GM18508 (cell line): ENCODE data around the gene ELAC1.
A peak's percentile ranks its signal among the peaks of the same experiment; 100 is the strongest.
"Not testable (repeated sequence)": the region's sequence is repeated elsewhere in the genome, so short reads cannot be mapped to it uniquely, and the experiment has no call there.

ENCODE experiments used
- ATAC-seq: cut with Tn5 transposase; IDR thresholded peaks from one replicate; pipeline ENCODE4 v1.9.1; 2021; ENCODE audit warnings: moderate number of reproducible peaks; ENCODE audit not compliant: insufficient read depth, unreplicated experiment

ELAC1 gene, protein sequence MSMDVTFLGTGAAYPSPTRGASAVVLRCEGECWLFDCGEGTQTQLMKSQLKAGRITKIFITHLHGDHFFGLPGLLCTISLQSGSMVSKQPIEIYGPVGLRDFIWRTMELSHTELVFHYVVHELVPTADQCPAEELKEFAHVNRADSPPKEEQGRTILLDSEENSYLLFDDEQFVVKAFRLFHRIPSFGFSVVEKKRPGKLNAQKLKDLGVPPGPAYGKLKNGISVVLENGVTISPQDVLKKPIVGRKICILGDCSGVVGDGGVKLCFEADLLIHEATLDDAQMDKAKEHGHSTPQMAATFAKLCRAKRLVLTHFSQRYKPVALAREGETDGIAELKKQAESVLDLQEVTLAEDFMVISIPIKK

DNA sequence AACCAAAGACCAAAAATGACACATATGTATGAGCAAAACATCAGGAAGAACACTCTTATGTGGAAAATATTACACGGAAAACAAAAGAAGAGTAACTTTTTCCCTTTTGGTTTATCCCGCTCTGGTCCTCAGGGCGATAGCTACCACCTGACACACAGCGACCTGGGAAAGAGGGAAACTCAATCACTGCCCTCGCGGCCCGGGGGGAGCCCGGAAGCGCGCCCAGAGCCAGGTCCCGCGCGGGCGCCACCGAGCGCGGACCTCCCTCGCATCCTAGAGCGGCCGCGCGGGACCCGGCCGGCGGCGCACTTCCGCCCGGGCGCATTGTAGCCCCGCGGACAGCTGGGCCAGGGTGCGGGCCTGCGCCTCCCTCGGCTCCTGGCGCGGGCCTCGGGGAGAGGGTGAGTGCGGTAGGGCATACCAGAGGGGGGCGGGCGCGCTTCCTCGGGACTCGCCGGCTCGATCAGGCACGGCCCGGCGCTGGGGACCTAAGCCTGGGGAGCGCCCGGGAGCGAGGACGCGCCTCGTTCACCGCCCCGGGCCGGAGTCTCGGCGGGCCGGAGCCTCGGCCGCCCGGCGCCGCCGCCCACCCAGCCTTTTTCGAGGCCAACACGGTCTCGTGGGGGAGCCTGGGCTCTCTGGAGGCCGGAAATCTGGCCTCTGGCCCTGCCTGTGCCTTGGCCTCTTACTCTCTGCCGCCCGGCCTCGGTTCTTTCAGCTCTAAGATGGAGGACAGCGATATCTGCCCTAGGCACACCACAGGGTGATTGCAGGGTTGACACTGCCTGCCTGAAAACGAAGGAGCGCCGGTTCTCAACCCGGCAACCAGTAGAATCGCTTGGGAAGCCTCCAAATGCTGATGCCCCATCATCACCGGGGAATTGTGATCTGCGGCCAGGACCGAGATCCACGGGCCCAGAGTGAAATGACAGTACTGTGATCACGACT lies at the start of gene ELAC1:
Gene ELAC1 (plus strand): TSS at position 327 of the 948 bp plus-strand sequence. CDS start 6,365 bp downstream, outside the sequence.
- ATAC-seq = peak; percentile 61

- no peak for ATAC-seq
Observed at GRCh38 chr18:50918153-50918552, 49.7 kb upstream of the ELAC1 start.

DNA sequence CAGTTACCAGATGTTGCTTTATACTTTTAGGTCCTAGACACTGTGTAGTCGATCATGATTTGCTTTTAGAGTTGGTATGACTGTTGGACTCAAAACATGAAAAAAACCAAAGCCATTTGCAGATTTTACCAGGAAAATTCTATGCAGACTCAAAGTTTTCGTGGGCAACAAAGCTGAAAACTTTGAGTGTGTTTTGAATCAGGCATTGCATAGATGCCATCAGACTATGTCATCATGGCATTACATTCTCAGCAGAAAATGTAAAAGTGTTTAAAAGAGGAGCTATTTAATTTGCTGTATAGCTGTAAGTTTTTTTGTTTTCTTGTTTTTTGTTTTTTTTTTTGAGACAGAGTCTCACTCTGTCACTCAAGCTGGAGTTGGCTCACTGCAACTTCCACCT lies 43.5 kb upstream of the ELAC1 start:
- ATAC-seq = no peak

- ATAC-seq = no peak
Observed at GRCh38 chr18:50926521-50926920, 41.3 kb upstream of the ELAC1 start.

DNA sequence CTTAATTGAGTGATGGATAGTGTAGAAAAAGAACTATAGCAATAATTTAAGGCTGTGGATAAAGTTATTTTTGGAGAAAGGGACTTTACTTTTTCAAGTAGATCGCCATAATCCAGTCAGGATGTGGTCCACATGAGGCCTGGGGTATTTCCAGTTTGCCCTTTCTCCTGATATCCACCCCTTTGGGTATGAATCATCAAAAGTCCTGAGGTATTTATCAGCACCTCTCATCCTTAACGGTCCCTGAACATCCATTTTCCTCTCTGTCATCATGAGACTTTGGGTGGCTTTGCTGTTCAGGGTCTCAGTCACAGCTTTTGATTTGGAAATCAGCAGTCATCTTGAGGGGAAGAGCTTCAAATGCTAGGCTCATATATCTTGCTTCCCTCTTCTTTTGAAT lies 39.3 kb upstream of the ELAC1 start:
- no peak for ATAC-seq

DNA sequence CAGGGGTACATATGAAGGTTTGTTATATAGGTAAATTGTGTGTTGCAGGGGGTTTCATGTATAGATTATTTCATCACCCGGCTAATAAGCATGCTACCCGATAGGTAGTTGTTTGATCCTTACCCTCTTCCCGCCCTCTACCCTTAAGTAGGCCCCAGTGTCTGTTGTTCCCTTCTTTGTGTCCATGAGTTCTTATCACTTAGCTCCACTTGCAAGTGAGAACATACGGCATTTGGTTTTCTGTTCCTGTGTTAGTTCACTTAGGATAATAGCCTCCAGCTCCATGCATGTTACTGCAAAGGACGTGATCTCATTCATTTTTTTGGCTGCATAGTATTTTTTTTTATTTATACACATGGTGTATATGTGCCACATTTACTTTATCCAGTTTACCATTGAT lies 34.2 kb upstream of the ELAC1 start:
- ATAC-seq = no peak

- no peak for ATAC-seq
Observed at GRCh38 chr18:50934545-50935211, 33.2 kb upstream of the ELAC1 start.

- no peak for ATAC-seq
Observed at GRCh38 chr18:50935493-50936191, 32.2 kb upstream of the ELAC1 start.

DNA sequence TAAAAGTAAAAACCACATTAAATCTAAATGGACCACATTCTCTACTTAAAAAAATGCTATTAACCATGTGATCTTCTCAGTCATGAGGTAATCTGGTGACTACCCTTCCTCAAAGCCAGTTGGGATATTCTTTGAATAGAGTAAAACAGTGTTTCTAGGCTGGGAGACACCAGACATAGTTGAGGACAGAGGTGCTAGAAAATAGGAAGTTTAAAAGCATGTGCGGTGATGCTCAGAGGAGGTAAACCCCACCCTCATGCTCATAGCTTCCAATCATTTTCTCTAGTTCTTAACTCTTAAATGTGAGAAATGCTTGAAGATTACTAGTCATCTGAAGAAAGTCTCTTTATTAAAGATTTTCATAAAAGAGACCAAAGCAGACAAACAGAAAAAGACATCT lies 30.7 kb upstream of the ELAC1 start:
- no peak for ATAC-seq

GRCh38 chr18:50938912-50939311 lies 28.9 kb upstream of the ELAC1 start:
- ATAC-seq = no peak

DNA sequence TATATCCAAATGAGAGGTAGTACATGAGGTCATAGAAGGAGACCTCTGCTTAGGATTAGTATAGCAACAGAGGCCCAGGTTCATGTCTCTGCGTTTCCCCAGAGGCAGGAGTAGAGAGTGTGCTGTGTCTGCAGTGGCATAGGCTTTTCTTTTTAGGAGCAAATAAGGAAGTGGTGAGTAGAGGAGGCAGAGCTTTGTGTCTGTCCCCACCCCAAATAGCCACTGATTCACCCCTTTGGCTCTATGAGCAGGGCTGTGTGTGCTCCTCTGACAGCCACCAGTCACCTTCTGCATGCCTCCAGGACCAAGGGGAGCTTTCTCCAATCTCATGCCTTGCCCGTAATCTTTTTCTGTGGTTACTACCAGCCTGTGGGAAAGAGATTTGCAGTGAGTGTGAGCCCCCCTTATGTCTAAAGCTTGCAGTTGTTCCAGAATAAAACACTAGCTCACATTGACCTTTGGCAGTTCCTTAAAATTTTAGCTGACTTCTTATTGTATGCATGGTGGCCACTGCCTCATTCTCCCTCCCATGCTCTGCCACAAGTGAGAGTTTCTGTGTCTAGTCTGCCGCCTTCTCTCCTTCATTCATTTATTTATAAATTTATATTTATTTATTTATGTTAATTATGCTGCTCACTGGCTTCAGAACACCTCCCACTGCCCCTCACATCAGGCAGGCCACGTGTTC lies 23.5 kb upstream of the ELAC1 start:
- ATAC-seq = no peak

GRCh38 chr18:50945918-50946317 lies 21.9 kb upstream of the ELAC1 start:
- not testable (repeated sequence) for ATAC-seq

DNA sequence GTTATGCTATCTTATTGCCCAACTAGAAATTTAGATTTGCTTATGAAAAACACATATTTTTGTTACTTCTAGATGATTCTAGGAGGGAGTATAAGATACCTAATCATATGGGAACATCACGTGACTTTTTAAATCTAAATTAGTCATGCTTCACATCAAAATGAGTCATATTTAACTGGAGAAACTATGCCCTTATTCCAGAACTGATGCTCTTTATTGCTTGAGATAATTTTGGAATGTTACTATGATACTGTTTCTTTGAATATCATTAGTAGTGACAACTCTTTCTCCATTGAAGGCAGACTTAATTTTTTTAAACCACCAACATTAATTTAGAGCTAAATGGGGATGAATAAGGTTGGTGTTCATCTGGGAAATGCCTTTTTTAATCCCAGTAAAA lies 19.9 kb upstream of the ELAC1 start:
- ATAC-seq = no peak

DNA sequence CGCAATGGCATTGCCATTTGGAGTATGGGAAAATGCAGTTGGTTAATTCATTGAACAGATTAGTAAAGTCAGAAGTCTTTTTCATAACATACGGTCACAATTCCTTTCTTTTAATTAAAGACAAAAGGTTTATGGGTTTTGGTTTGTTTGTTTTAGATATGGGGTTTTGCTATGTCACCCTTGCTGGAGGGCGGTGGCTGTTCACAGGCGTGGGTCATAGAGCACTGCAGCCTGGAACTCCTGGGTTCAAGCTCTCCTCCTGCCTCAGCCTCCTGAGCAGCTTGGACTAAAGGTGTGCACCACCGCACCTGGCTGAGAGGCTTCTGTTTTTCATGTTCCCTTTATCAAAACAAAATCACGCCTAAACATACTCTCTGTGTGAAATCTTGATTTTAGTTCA lies 18.7 kb upstream of the ELAC1 start:
- ATAC-seq = no peak

- ATAC-seq = no peak
Observed at GRCh38 chr18:50950626-50951025, 17.2 kb upstream of the ELAC1 start.

DNA sequence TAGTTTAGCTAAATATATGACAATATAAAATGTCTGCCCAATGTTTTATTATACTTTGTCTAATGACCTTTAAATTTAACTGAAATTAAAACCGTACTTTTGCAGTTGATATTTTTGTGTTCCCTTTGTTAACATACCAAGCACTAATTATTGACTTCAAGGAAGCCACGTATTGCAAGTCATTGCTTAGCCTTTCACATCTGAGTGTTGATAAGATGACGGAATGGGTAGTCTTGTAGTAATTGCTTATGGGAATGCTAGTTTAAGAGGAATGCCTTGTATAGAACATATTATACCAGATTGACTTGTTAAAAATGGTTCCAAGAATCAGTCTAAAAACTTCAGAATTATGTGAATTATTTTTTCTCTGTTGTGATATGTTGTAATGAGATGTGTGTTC lies 14.0 kb upstream of the ELAC1 start:
- ATAC-seq = no peak

DNA sequence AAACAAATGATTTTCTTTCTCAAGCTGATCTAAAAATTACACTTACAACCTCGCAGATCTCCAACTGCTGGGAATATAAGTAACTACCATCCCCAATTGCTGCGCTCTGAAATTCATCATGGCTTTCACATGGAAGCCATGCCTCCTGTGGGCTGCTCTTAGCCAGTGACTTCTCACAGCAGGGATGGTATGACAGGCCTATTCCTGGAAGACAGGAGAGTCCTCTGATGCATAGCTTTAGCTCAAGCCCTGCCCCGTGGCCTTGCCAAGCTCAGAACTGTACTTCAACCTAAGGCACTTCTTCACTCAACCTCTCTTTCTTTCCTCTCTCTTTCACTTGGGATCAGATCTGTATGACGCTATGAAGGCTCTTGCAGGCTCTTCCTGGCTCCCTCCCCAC lies 12.6 kb upstream of the ELAC1 start:
- ATAC-seq = no peak

DNA sequence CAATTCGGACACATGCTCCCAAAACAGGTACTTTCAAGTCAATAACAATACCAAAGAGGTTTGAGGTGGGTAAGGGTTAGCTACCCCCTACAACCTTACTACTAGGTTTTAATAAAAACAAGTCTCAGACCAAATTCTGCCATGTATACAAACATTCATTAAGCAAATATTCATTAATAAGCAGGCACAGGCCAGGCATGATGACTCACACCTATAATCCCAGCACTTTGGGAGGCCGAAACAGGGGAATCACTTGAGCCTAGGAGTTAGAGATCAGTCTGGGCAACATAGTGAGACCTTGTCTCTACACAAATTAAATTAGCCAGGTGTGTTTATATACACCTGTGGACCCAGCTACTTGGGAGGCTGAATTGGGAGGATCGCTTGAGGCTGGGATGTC lies 11.7 kb upstream of the ELAC1 start:
- ATAC-seq = no peak

DNA sequence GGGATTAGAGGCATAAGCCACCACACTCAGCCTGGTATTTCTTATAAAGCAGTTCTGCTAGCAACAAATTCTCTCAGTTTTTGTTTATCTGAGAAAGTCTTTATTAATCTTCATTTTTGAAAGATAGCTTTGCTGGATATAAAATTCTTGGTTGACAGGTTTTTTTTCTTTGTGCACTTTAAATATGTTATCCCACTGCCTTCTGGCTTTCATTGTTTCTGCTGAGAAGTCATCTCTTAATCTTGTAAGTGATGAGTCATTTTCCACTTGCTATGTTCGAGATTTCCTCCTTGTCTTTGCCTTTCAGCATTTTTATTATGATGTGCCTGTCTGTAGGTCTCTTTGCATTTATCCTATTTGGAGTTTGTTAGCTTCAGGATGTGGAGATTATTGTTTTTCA lies 5.9 kb upstream of the ELAC1 start:
- ATAC-seq = no peak

- ATAC-seq = no peak
Observed at GRCh38 chr18:50969448-50969847, 1.6 kb downstream of the ELAC1 start.
